HepG2 (cell line): ENCODE results near the gene ZKSCAN4. TPM values are rescaled to one million over a fixed set of nuclear protein-coding genes. Genes with fewer than 3 reads are reported as not detected.

Experiments used
- AGO2 ChIP-seq: fragments of 200-400 bp; formaldehyde crosslinking; optimal IDR thresholded peaks from 2 replicates; pipeline ENCODE3; 2017; ENCODE audit warnings: mild to moderate bottlenecking, low read depth, low read length, moderate library complexity
- ASH2L ChIP-seq: fragments of 300-600, 200-600 bp; sonication (generic); IDR thresholded peaks from 2 replicates; pipeline ENCODE4 v1.7.0; 2017; ENCODE audit warnings: low read depth, mild to moderate bottlenecking, moderate library complexity, mixed read lengths, low read length; ENCODE audit not compliant: insufficient read length
- BCL6 ChIP-seq: IDR thresholded peaks from 2 replicates; pipeline ENCODE4 v1.6.1; 2016; ENCODE audit warnings: missing genetic modification reagents, missing compliant biosample characterization
- BRD4 ChIP-seq: sonication (generic); formaldehyde crosslinking; IDR thresholded peaks from 2 replicates; pipeline ENCODE4 v1.4.0; 2020; ENCODE audit warnings: missing genetic modification reagents
- CREB1 ChIP-seq, 2 experiments: fragments of 450-650 bp in 1 of 2; IDR thresholded peaks; 2 replicates each; pipeline ENCODE4 v1.6.1; 2016 to 2017; ENCODE audit warnings: control low read depth in 1 of 2, mild to moderate bottlenecking in 1 of 2, missing compliant biosample characterization in 1 of 2, missing genetic modification characterization in 1 of 2
- DDIT3 ChIP-seq: sonication (generic); formaldehyde crosslinking; IDR thresholded peaks from 2 replicates; pipeline ENCODE4 v1.4.0; 2020; ENCODE audit warnings: mild to moderate bottlenecking, missing genetic modification reagents
- HCFC1 ChIP-seq: fragments of 150-350 bp; IDR thresholded peaks from 2 replicates; pipeline ENCODE4 v1.6.1; 2014; ENCODE audit warnings: low read depth, low read length
- IRF2 ChIP-seq: IDR thresholded peaks from 2 replicates; pipeline ENCODE4 v1.6.1; 2018; ENCODE audit warnings: missing genetic modification reagents, missing compliant biosample characterization
- MIER2 ChIP-seq: IDR thresholded peaks from 2 replicates; pipeline ENCODE4 v1.6.1; 2016; ENCODE audit warnings: missing biosample characterization, missing genetic modification reagents
- POLR2A ChIP-seq, 2 experiments: IDR thresholded peaks; 2 replicates each; pipeline ENCODE4 v1.6.1; 2011; ENCODE audit warnings: low read depth in 2 of 2, low read length in 2 of 2, mild to moderate bottlenecking in 1 of 2, moderate library complexity in 1 of 2; ENCODE audit not compliant: insufficient read depth in 1 of 2
- SMARCE1 ChIP-seq: fragments of 450-650 bp; IDR thresholded peaks from 2 replicates; pipeline ENCODE4 v1.6.1; 2017; ENCODE audit warnings: borderline replicate concordance
- SOX5 ChIP-seq: IDR thresholded peaks from 2 replicates; pipeline ENCODE4 v1.6.1; 2016; ENCODE audit warnings: borderline replicate concordance
- SRF ChIP-seq: IDR thresholded peaks from 2 replicates; pipeline ENCODE4 v1.6.1; 2011; ENCODE audit warnings: mild to moderate bottlenecking, low read depth, low read length, moderate library complexity
- TARDBP ChIP-seq: sonication (generic); formaldehyde crosslinking; IDR thresholded peaks from 2 replicates; pipeline ENCODE4 v1.8.0; 2022; ENCODE audit warnings: mild to moderate bottlenecking, missing genetic modification reagents
- TEAD2 ChIP-seq: sonication (generic); formaldehyde crosslinking; IDR thresholded peaks from 2 replicates; pipeline ENCODE4 v1.9.0; 2021; ENCODE audit warnings: missing genetic modification reagents
- ZBTB1 ChIP-seq: sonication (generic); formaldehyde crosslinking; IDR thresholded peaks from 2 replicates; pipeline ENCODE4 v1.4.0; 2020; ENCODE audit warnings: missing genetic modification reagents, borderline replicate concordance
- ZNF292 ChIP-seq: sonication (generic); formaldehyde crosslinking; IDR thresholded peaks from 2 replicates; pipeline ENCODE4 v1.8.1; 2022; ENCODE audit warnings: mild to moderate bottlenecking, low read depth, missing genetic modification reagents, borderline replicate concordance
- ZNF354B ChIP-seq: sonication (generic); formaldehyde crosslinking; IDR thresholded peaks from 2 replicates; pipeline ENCODE4 v1.8.0; 2022; ENCODE audit warnings: mild to moderate bottlenecking, missing genetic modification reagents
- ZNF383 ChIP-seq: sonication (generic); formaldehyde crosslinking; IDR thresholded peaks from 2 replicates; pipeline ENCODE4 v1.4.0; 2020; ENCODE audit warnings: missing genetic modification reagents, mild to moderate bottlenecking, borderline replicate concordance
- ZNF800 ChIP-seq: sonication (generic); formaldehyde crosslinking; IDR thresholded peaks from 2 replicates; pipeline ENCODE4 v1.4.0; 2020; ENCODE audit warnings: missing genetic modification reagents
- ZSCAN25 ChIP-seq: sonication (generic); formaldehyde crosslinking; IDR thresholded peaks from 2 replicates; pipeline ENCODE4 v1.8.0; 2022; ENCODE audit warnings: mild to moderate bottlenecking, missing genetic modification reagents
- polyA plus RNA-seq, 8 experiments: library from polyadenylated mRNA; depleted of rRNA in 3 of 8; stranded (reverse) in 7 of 8; unstranded in 1 of 8; fragments of >200 nt; fragmentation: Illumina TruSeq in 4 of 8; extraction: Trizol in 4 of 8; gene quantifications; 2 replicates each; pipeline versions ENCODE4 v1.2.1 to v1.2.3, GENCODE V29; 2011 to 2016; ENCODE audit warnings: low read depth in 4 of 8, missing spikeins in 1 of 8, mixed read lengths in 1 of 8; ENCODE audit not compliant: insufficient read depth in 1 of 8
- total RNA-seq, 5 experiments: library from RNA; depleted of rRNA; stranded (reverse); fragments of >200 nt; fragmentation: Illumina TruSeq; extraction: Trizol; gene quantifications; 2 replicates each; pipeline ENCODE4 v1.2.3, GENCODE V29; 2016; ENCODE audit warnings: low read depth in 1 of 5
- TF ChIP-seq, protein P1 (sequence below): IDR thresholded peaks from 2 replicates; pipeline ENCODE4 v1.6.1; 2016; ENCODE audit warnings: low read depth, borderline replicate concordance
- TF ChIP-seq, protein P2 (sequence below): sonication (generic); formaldehyde crosslinking; IDR thresholded peaks from 2 replicates; pipeline ENCODE4 v1.5.1; 2020; ENCODE audit warnings: mild to moderate bottlenecking, missing genetic modification reagents, borderline replicate concordance
- TF ChIP-seq, protein P3 (sequence below): sonication (generic); formaldehyde crosslinking; IDR thresholded peaks from 2 replicates; pipeline ENCODE4 v1.8.1; 2023; ENCODE audit warnings: mild to moderate bottlenecking, missing genetic modification reagents

The ZKSCAN4 gene
- total and polyA plus RNA-seq, 2 of the 13 experiments (the other 11 are each of a cell fraction or from before 2014, with no cell fraction given), result 2.9 to 7.8 TPM

DNA sequence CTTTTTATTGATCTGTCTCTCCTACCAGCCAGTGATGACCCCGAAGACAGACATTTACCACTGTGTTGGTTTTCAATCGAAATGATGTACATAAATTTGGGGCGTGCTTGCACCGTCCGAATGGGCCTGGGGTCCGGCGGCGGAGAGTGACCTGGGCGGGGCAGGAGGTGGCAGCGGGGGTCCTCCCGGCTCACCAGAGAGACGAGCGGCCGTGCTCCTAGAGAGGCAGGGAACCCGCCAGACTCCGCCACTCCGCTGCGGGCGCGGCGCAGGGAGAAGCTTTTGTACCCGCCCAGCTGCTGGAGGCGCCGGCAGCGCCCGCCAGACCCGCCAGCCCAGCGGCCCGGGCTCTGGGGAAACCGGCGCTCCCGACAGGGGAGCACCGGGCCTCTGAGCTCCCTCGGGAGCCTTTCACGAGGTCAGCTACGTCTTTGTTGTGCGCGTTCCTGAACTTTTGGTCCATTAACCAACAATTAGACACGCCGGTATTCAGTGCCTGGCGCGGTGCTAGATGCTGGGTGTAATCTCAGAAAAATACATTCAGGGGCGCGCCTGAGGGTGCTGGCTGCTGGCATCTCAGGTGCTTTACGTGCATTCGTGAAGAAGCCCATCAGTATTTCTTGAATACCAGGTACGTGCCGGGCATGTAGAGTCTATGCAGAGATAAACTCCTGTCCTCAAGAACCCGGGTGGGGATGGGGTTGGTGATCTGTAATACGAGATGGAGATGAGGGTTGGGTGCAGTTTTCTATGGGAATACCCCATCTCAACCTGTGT, 29.4 kb upstream of the ZKSCAN4 start, which contains the start of gene PGBD1 (continued):
- TF ChIP-seq BCL6 (CRISPR knock-in tag), result no peak; the same call in 1 of the 2 replicates
- TF ChIP-seq, protein P1, sequence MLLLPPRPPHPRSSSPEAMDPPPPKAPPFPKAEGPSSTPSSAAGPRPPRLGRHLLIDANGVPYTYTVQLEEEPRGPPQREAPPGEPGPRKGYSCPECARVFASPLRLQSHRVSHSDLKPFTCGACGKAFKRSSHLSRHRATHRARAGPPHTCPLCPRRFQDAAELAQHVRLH, result peak; percentile 62; the same call in 1 of the 2 replicates
- peak; percentile 77 for TF ChIP-seq IRF2
- no peak for TF ChIP-seq SRF
- TF ChIP-seq ZBTB1 (CRISPR knock-in tag), result no peak
- TF ChIP-seq MIER2, result 0 out of 2 replicates have a peak, but pooled peaks have one; percentile 43
- TF ChIP-seq CREB1 (IDR thresholded peaks at IDR 0.05), result no peak
- no peak for TF ChIP-seq CREB1 (CRISPR knock-in tag; IDR thresholded peaks at IDR 0.05)
- peak; percentile 34; the same call in 1 of the 2 replicates for TF ChIP-seq HCFC1
- no peak for TF ChIP-seq TARDBP
- TF ChIP-seq, protein P2, sequence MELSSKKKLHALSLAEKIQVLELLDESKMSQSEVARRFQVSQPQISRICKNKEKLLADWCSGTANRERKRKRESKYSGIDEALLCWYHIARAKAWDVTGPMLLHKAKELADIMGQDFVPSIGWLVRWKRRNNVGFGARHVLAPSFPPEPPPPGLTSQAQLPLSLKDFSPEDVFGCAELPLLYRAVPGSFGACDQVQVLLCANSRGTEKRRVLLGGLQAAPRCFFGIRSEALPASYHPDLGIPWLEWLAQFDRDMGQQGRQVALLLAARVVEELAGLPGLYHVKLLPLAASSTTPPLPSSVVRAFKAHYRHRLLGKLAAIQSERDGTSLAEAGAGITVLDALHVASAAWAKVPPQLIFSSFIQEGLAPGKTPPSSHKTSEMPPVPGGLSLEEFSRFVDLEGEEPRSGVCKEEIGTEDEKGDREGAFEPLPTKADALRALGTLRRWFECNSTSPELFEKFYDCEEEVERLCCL, result peak; percentile 71; the same call in 1 of the 2 replicates
- peak; percentile 59; the same call in 1 of the 2 replicates for TF ChIP-seq SOX5 (CRISPR knock-in tag)
- TF ChIP-seq AGO2, result peak; percentile 86
- peak; percentile 42; the same call in 1 of the 2 replicates for TF ChIP-seq TEAD2 (CRISPR knock-in tag)
- no peak for TF ChIP-seq ZSCAN25
- no peak for TF ChIP-seq DDIT3
- TF ChIP-seq ZNF354B (CRISPR knock-in tag), result no peak
- TF ChIP-seq ASH2L, result peak; percentile 83
- TF ChIP-seq ZNF383, result 0 out of 2 replicates have a peak, but pooled peaks have one; percentile 11
- peak; percentile 74 for TF ChIP-seq ZNF800 (CRISPR knock-in tag)
- TF ChIP-seq, protein P3, sequence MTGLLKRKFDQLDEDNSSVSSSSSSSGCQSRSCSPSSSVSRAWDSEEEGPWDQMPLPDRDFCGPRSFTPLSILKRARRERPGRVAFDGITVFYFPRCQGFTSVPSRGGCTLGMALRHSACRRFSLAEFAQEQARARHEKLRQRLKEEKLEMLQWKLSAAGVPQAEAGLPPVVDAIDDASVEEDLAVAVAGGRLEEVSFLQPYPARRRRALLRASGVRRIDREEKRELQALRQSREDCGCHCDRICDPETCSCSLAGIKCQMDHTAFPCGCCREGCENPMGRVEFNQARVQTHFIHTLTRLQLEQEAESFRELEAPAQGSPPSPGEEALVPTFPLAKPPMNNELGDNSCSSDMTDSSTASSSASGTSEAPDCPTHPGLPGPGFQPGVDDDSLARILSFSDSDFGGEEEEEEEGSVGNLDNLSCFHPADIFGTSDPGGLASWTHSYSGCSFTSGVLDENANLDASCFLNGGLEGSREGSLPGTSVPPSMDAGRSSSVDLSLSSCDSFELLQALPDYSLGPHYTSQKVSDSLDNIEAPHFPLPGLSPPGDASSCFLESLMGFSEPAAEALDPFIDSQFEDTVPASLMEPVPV (CRISPR knock-in tag), result 0 out of 2 replicates have a peak, but pooled peaks have one; percentile 30
- peak; percentile 71 to 72 for TF ChIP-seq POLR2A (IDR thresholded peaks at IDR 0.05; ENCODE audit: insufficient read depth in 1 of 2, low read depth in 2 of 2, low read length in 2 of 2)
- peak; percentile 68 for TF ChIP-seq ZNF292 (CRISPR knock-in tag)
- peak; percentile 40; the same call in 1 of the 2 replicates for TF ChIP-seq BRD4 (CRISPR knock-in tag)
- no peak for TF ChIP-seq SMARCE1
